ENCODE measurements around the gene NR3C2. TPM values are rescaled to one million over a fixed set of nuclear protein-coding genes. Genes with fewer than 3 reads are reported as not detected.

NR3C2 gene
- total RNA-seq, 1 experiment from 2014 or later, result 0.26 TPM

GRCh38 chr4:148064451-148064850, 377.8 kb downstream of the NR3C2 start:
- DNase-seq (ENCODE audit: low read depth, low spot score) (no peak), ATAC-seq (no peak)
- TF ChIP-seq POLR2AphosphoS5 (IDR thresholded peaks at IDR 0.05; ENCODE audit: low read depth, low read length) (no peak), TCF7L2 (IDR thresholded peaks at IDR 0.05; ENCODE audit: low read depth, low read length) (no peak), SIN3A (IDR thresholded peaks at IDR 0.05; ENCODE audit: borderline replicate concordance, insufficient read depth, low read depth, low read length) (no peak), CTCF (IDR thresholded peaks at IDR 0.05) (no peak), REST (IDR thresholded peaks at IDR 0.05; ENCODE audit: insufficient read depth in 1 of 2, low read depth in 2 of 2, low read length in 1 of 2) (no peak)
- no TSS peak for BruUV-seq (replicated peaks)
- H3K4me3 ChIP-seq (ENCODE audit: low read depth in 2 of 2, low read length in 2 of 2), result no peak overlapping the region
- no peak overlapping the region for H3K27ac ChIP-seq (ENCODE audit: low read length)
- no peaks in the 10 kb centered on the region for H3K27me3 ChIP-seq (ENCODE audit: control insufficient read depth, insufficient read depth, low read length)
- in situ Hi-C loops (cut with HindIII; ENCODE audit: low pct_unique_long_range_greater_than_20kb, low sequenced_read_pairs) (no loop called here), intact Hi-C loops (cut with micrococcal nuclease; ENCODE audit: unreplicated experiment) (no loop called here)
- no peaks in the 10 kb centered on the region for H3K4me1 ChIP-seq (ENCODE audit: control insufficient read depth, insufficient read depth, low read length)
- H3K9me3 ChIP-seq (ENCODE audit: control insufficient read depth, insufficient read depth, low read depth, low read length), result no peaks in the 10 kb centered on the region
- ChIA-PET CTCF (no interaction called here), POLR2A (no interaction called here)
- H3K36me3 ChIP-seq (ENCODE audit: control insufficient read depth, insufficient read depth, low read length), result no peaks in the 10 kb centered on the region

- TF ChIP-seq SIN3A (IDR thresholded peaks at IDR 0.05; ENCODE audit: borderline replicate concordance, insufficient read depth, low read depth, low read length) (no peak), REST (IDR thresholded peaks at IDR 0.05; ENCODE audit: insufficient read depth in 1 of 2, low read depth in 2 of 2, low read length in 1 of 2) (no peak), CTCF (IDR thresholded peaks at IDR 0.05) (no peak), TCF7L2 (IDR thresholded peaks at IDR 0.05; ENCODE audit: low read depth, low read length) (no peak), POLR2AphosphoS5 (IDR thresholded peaks at IDR 0.05; ENCODE audit: low read depth, low read length) (no peak)
- ChIA-PET CTCF (no interaction called here), POLR2A (no interaction called here)
- Histone ChIP-seq H3K4me1 (ENCODE audit: control insufficient read depth, insufficient read depth, low read length) (no peaks in the 10 kb centered on the region), H3K36me3 (ENCODE audit: control insufficient read depth, insufficient read depth, low read length) (no peaks in the 10 kb centered on the region), H3K27me3 (ENCODE audit: control insufficient read depth, insufficient read depth, low read length) (no peaks in the 10 kb centered on the region), H3K9me3 (ENCODE audit: control insufficient read depth, insufficient read depth, low read depth, low read length) (no peaks in the 10 kb centered on the region), H3K27ac (ENCODE audit: low read length) (no peak overlapping the region), H3K4me3 (ENCODE audit: low read depth in 2 of 2, low read length in 2 of 2) (no peak overlapping the region)
- BruUV-seq (replicated peaks), result no TSS peak
- DNase-seq (ENCODE audit: low read depth, low spot score) (no peak), ATAC-seq (no peak)
- intact Hi-C loops (cut with micrococcal nuclease; ENCODE audit: unreplicated experiment), result no loop called here
- in situ Hi-C loops (cut with HindIII; ENCODE audit: low pct_unique_long_range_greater_than_20kb, low sequenced_read_pairs), result no loop called here
Observed at GRCh38 chr4:148062301-148062950, 379.8 kb downstream of the NR3C2 start.

Measured in Panc1 (cell line).